IMR-90 (cell line): ENCODE results near the gene OPHN1. TPM values are rescaled to one million over a fixed set of nuclear protein-coding genes. Genes with fewer than 3 reads are reported as not detected.

Experiments used
- ATAC-seq: fragments of 200-7000 bp; cut with Tn5 transposase; 2 replicates; pipeline ENCODE4 v1.9.1; 2020; ENCODE audit warnings: low read depth, mild to moderate bottlenecking, moderate library complexity
- BruUV-seq: library from RNA; stranded (reverse); fragments of 400-500 nt; replicated peaks from 2 replicates; lab custom pipeline; 2021; lab: Mats Ljungman, UMichigan
- CTCF ChIA-PET: fragments of 300-600 bp; formaldehyde crosslinking; extraction: SDS; loops from one replicate; lab custom pipeline; 2021; ENCODE audit warnings: antibody characterized with exemption; lab: Yijun Ruan, JAX
- POLR2A ChIA-PET: fragments of 300-600 bp; sonication (Branson Sonifier 250); formaldehyde crosslinking; loops from one replicate; lab custom pipeline; 2022; ENCODE audit warnings: antibody characterized with exemption; ENCODE audit not compliant: unreplicated experiment; lab: Charles Lee
- DNase-seq: peaks from one replicate; pipeline ENCODE4 v3.0.0; 2013
- H2AFZ ChIP-seq: replicated peaks from 2 replicates; pipeline ENCODE3; 2013; ENCODE audit warnings: low read length, mild to moderate bottlenecking; ENCODE audit not compliant: poor library complexity
- H2AK5ac ChIP-seq: 2 replicates; pipeline ENCODE4 v1.6.1; 2013; ENCODE audit warnings: low read depth, low read length, inconsistent platforms
- H2AK9ac ChIP-seq: replicated peaks from 2 replicates; pipeline ENCODE3; 2013; ENCODE audit warnings: mild to moderate bottlenecking, low read depth, low read length, moderate library complexity; ENCODE audit not compliant: poor library complexity
- H2BK120ac ChIP-seq: 2 replicates; pipeline ENCODE4 v1.6.1; 2013; ENCODE audit warnings: low read depth, low read length, inconsistent platforms
- H2BK15ac ChIP-seq: 3 replicates; pipeline ENCODE4 v1.6.1; 2013; ENCODE audit warnings: low read depth, low read length, inconsistent platforms
- H2BK20ac ChIP-seq: 2 replicates; pipeline ENCODE4 v1.6.1; 2013; ENCODE audit warnings: low read depth, mild to moderate bottlenecking, inconsistent platforms, low read length, moderate library complexity
- H2BK5ac ChIP-seq: 2 replicates; pipeline ENCODE4 v1.6.1; 2013; ENCODE audit warnings: mild to moderate bottlenecking, low read depth, low read length, inconsistent platforms; ENCODE audit not compliant: poor library complexity, severe bottlenecking
- H3K14ac ChIP-seq: replicated peaks from 2 replicates; pipeline ENCODE4 v1.6.1; 2013; ENCODE audit warnings: low read depth, low read length, inconsistent platforms
- H3K18ac ChIP-seq: 2 replicates; pipeline ENCODE4 v1.6.1; 2013; ENCODE audit warnings: low read depth, low read length, control low read depth
- H3K23ac ChIP-seq: 2 replicates; pipeline ENCODE4 v1.6.1; 2013; ENCODE audit warnings: low read depth, low read length, inconsistent platforms
- H3K27ac ChIP-seq: 2 replicates; pipeline ENCODE4 v1.5.1; 2013; ENCODE audit warnings: mild to moderate bottlenecking, control low read depth, low read length; ENCODE audit not compliant: insufficient read depth
- H3K27me3 ChIP-seq: 2 replicates; pipeline ENCODE4 v1.6.1; 2013; ENCODE audit warnings: low read length; ENCODE audit not compliant: control insufficient read depth, insufficient read depth
- H3K36me3 ChIP-seq: 2 replicates; pipeline ENCODE4 v1.6.1; 2013; ENCODE audit warnings: low read length, mixed read lengths; ENCODE audit not compliant: control insufficient read depth, insufficient read depth
- H3K4ac ChIP-seq: 2 replicates; pipeline ENCODE4 v1.6.1; 2013; ENCODE audit warnings: low read depth, low read length, inconsistent platforms
- H3K4me1 ChIP-seq: 2 replicates; pipeline ENCODE4 v1.6.1; 2013; ENCODE audit warnings: low read length, mixed read lengths; ENCODE audit not compliant: control insufficient read depth, insufficient read depth
- H3K4me2 ChIP-seq: 2 replicates; pipeline ENCODE4 v1.6.1; 2013; ENCODE audit warnings: low read depth, mild to moderate bottlenecking, control low read depth, low read length, moderate library complexity
- H3K4me3 ChIP-seq: 2 replicates; pipeline ENCODE4 v1.5.1; 2013; ENCODE audit warnings: low read depth, mild to moderate bottlenecking, control low read depth, low read length, moderate library complexity; ENCODE audit not compliant: insufficient read depth
- H3K56ac ChIP-seq: 2 replicates; pipeline ENCODE4 v1.6.1; 2013; ENCODE audit warnings: low read length, inconsistent platforms; ENCODE audit not compliant: insufficient read depth; ENCODE audit errors: extremely low read depth
- H3K79me1 ChIP-seq, 2 experiments: 2 replicates each; pipeline ENCODE4 v1.6.1; 2013; ENCODE audit warnings: low read length in 2 of 2, inconsistent platforms in 1 of 2, low read depth in 1 of 2
- H3K9ac ChIP-seq: 2 replicates; pipeline ENCODE4 v1.6.1; 2013; ENCODE audit warnings: low read depth, low read length, control low read depth
- H3K9me1 ChIP-seq: 2 replicates; pipeline ENCODE4 v1.6.1; 2013; ENCODE audit warnings: low read length, inconsistent platforms; ENCODE audit not compliant: insufficient read depth
- H3K9me3 ChIP-seq: 2 replicates; pipeline ENCODE4 v1.6.1; 2013; ENCODE audit warnings: low read length; ENCODE audit not compliant: control insufficient read depth, insufficient read depth
- H4K20me1 ChIP-seq: 2 replicates; pipeline ENCODE4 v1.6.1; 2013; ENCODE audit warnings: low read length, inconsistent platforms; ENCODE audit not compliant: insufficient read depth
- H4K5ac ChIP-seq: 2 replicates; pipeline ENCODE4 v1.6.1; 2013; ENCODE audit warnings: mild to moderate bottlenecking, low read depth, low read length, control low read depth
- H4K8ac ChIP-seq, 2 experiments: 2 replicates each; pipeline ENCODE4 v1.6.1; 2013; ENCODE audit warnings: low read depth in 2 of 2, low read length in 2 of 2, control low read depth in 1 of 2, inconsistent platforms in 1 of 2
- H4K91ac ChIP-seq: 2 replicates; pipeline ENCODE4 v1.6.1; 2013; ENCODE audit warnings: low read depth, low read length, inconsistent platforms; ENCODE audit not compliant: insufficient read depth
- BHLHE40 ChIP-seq: fragments of 150-350 bp; IDR thresholded peaks from 2 replicates; pipeline ENCODE4 v1.6.1; 2016; ENCODE audit warnings: mild to moderate bottlenecking, low read depth, low read length
- CEBPB ChIP-seq: IDR thresholded peaks from 2 replicates; pipeline ENCODE4 v1.6.1; 2012; ENCODE audit warnings: low read depth, low read length, improper control_type of control experiment
- CHD1 ChIP-seq: IDR thresholded peaks from 2 replicates; pipeline ENCODE4 v1.6.1; 2012; ENCODE audit warnings: low read depth, low read length, improper control_type of control experiment
- ELK1 ChIP-seq: fragments of 150-350 bp; IDR thresholded peaks from 2 replicates; pipeline ENCODE4 v1.6.1; 2016; ENCODE audit warnings: low read depth, mild to moderate bottlenecking, low read length, moderate library complexity, borderline replicate concordance
- FOS ChIP-seq: fragments of 150-350 bp; IDR thresholded peaks from 2 replicates; pipeline ENCODE4 v1.6.1; 2016; ENCODE audit warnings: low read depth, low read length
- MAFK ChIP-seq: IDR thresholded peaks from 2 replicates; pipeline ENCODE4 v1.6.1; 2012; ENCODE audit warnings: low read depth, low read length, improper control_type of control experiment
- MAZ ChIP-seq: IDR thresholded peaks from 2 replicates; pipeline ENCODE4 v1.6.1; 2012; ENCODE audit warnings: low read depth, mild to moderate bottlenecking, low read length, improper control_type of control experiment, moderate library complexity, borderline replicate concordance
- MXI1 ChIP-seq: IDR thresholded peaks from 2 replicates; pipeline ENCODE4 v1.6.1; 2012; ENCODE audit warnings: low read depth, mild to moderate bottlenecking, low read length, moderate library complexity, borderline replicate concordance
- POLR2A ChIP-seq: IDR thresholded peaks from 2 replicates; pipeline ENCODE4 v1.6.1; 2012; ENCODE audit warnings: mild to moderate bottlenecking, low read depth, low read length
- RAD21 ChIP-seq: IDR thresholded peaks from 2 replicates; pipeline ENCODE4 v1.6.1; 2012; ENCODE audit warnings: low read length, improper control_type of control experiment
- RCOR1 ChIP-seq: IDR thresholded peaks from 2 replicates; pipeline ENCODE4 v1.6.1; 2012; ENCODE audit warnings: mild to moderate bottlenecking, low read length, improper control_type of control experiment; ENCODE audit not compliant: insufficient replicate concordance
- RFX5 ChIP-seq: IDR thresholded peaks from 2 replicates; pipeline ENCODE4 v1.8.0; 2012; ENCODE audit warnings: low read depth, mild to moderate bottlenecking, low read length, moderate library complexity
- USF2 ChIP-seq: fragments of 150-350 bp; IDR thresholded peaks from 2 replicates; pipeline ENCODE4 v1.6.1; 2017; ENCODE audit warnings: mild to moderate bottlenecking, antibody characterized with exemption, low read length, low read depth
- WGBS, 2 experiments: methylation state at CpG; one replicate each; pipeline versions ENCODE4 v1.1.5 to v1.1.7; 2013; ENCODE audit warnings: missing lambda C conversion rate in 2 of 2; ENCODE audit not compliant: insufficient read length in 1 of 2; ENCODE audit errors: extremely low coverage in 2 of 2; 5-methylcytosine and 5-hydroxymethylcytosine counted together
- dilution Hi-C: fragments of 300-500 bp; cut with HindIII; formaldehyde crosslinking; loops from one replicate; pipeline ENCODE4 v1.14.3; 2018; ENCODE audit warnings: low sequenced_read_pairs; ENCODE audit not compliant: unreplicated experiment
- in situ Hi-C: fragments of 300-500 bp; cut with MboI; formaldehyde crosslinking; loops from 3 replicates; pipeline ENCODE4 v1.14.3; 2019; ENCODE audit warnings: low sequenced_read_pairs, inconsistent platforms, mixed read lengths
- intact Hi-C: fragments of 100-400 bp; cut with micrococcal nuclease; formaldehyde crosslinking; loops from 2 replicates; pipeline ENCODE4 v1.10.0; 2022
- polyA plus RNA-seq, 3 experiments: library from polyadenylated mRNA; depleted of rRNA; stranded (reverse); fragments of >200 nt; gene quantifications; 2 replicates each; pipeline ENCODE4 v1.2.3, GENCODE V29; 2012; ENCODE audit warnings: low replicate concordance in 1 of 3
- total RNA-seq: library from RNA; depleted of rRNA; stranded (reverse); fragments of >200 nt; gene quantifications from 2 replicates; pipeline ENCODE4 v1.2.3, GENCODE V29; 2012

OPHN1 gene
- total and polyA plus RNA-seq, 2 of the 4 experiments (the other 2 are of a cell fraction) = 4.0 to 13.1 TPM

GRCh38 chrX:68332201-68332731, 101.0 kb downstream of the OPHN1 start:
- Histone ChIP-seq H2BK120ac (no peak overlapping the region), H3K27me3 (no peaks in the 10 kb centered on the region), H2AFZ (no peak overlapping the region), H3K4me1 (peaks cover 2% of the 10 kb centered on the region; the same call in 1 of the 2 replicates), H3K9me3 (no peaks in the 10 kb centered on the region), H3K36me3 (no peaks in the 10 kb centered on the region), H2AK5ac (no peak overlapping the region), H4K8ac (no peak overlapping the region), H3K4ac (no peak overlapping the region), H3K9ac (no peak overlapping the region), H4K91ac (no peak overlapping the region), H3K18ac (no peak overlapping the region), H3K14ac (no peak overlapping the region), H4K20me1 (no peaks in the 10 kb centered on the region), H3K27ac (no peak overlapping the region), H4K5ac (no peak overlapping the region), H2BK5ac (no peak overlapping the region), H3K4me2 (no peak overlapping the region), H3K4me3 (no peak overlapping the region), H2BK20ac (no peak overlapping the region), H3K79me1 (no peaks in the 10 kb centered on the region), H3K9me1 (no peaks in the 10 kb centered on the region), H2AK9ac (no peak overlapping the region), H3K23ac (no peak overlapping the region), H2BK15ac (no peak overlapping the region), H3K56ac (no peak overlapping the region)
- ChIA-PET CTCF (interaction anchor here (0.6 kb wide), 1 partner anchor 94 kb away, joined by 3 read pairs; no protein-coding TSS in a partner anchor), POLR2A (no interaction called here)
- DNase-seq (no peak), ATAC-seq (no peak)
- dilution Hi-C loops (no loop called here), in situ Hi-C loops (no loop called here), intact Hi-C loops (no loop called here)
- TF ChIP-seq BHLHE40 (no peak), USF2 (no peak), RAD21 (no peak), MAFK (no peak), MAZ (no peak), RCOR1 (no peak), FOS (no peak), MXI1 (no peak), CHD1 (no peak), CEBPB (no peak), RFX5 (no peak), POLR2A (no peak), ELK1 (no peak)
- BruUV-seq = no TSS peak
- WGBS, 2 experiments = no CpG with 5 or more reads among the region's 4 CpGs
